WTC11 (cell line): ENCODE data around the gene SERPINB6.

Experiments used
- CREB1 ChIP-seq: sonication (generic); formaldehyde crosslinking; IDR thresholded peaks from 2 replicates; pipeline ENCODE4 v1.8.0; 2023; ENCODE audit warnings: mild to moderate bottlenecking, missing genetic modification reagents
- NR3C1 ChIP-seq: sonication (generic); formaldehyde crosslinking; conservative IDR thresholded peaks from 2 replicates; pipeline ENCODE4 v1.8.1; 2023; ENCODE audit warnings: low read depth, mild to moderate bottlenecking, missing genetic modification reagents
- RORB ChIP-seq: fragments of 250-450 bp; sonication (Bioruptor Pico); IDR thresholded peaks from 2 replicates; pipeline ENCODE4 v1.9.0; 2021; ENCODE audit warnings: mild to moderate bottlenecking
- SMAD4 ChIP-seq: sonication (generic); formaldehyde crosslinking; IDR thresholded peaks from 2 replicates; pipeline ENCODE4 v1.8.0; 2022; ENCODE audit warnings: mild to moderate bottlenecking, missing genetic modification reagents
- SP1 ChIP-seq: sonication (generic); formaldehyde crosslinking; conservative IDR thresholded peaks from 2 replicates; pipeline ENCODE4 v1.8.1; 2022; ENCODE audit warnings: missing genetic modification reagents
- TF ChIP-seq, protein P1 (sequence below): fragments of 200-600 bp; IDR thresholded peaks from 2 replicates; pipeline ENCODE4 v1.8.0; 2022; ENCODE audit warnings: antibody characterized with exemption
- TF ChIP-seq, protein P2 (sequence below): fragments of 250-450 bp; sonication (Bioruptor Pico); IDR thresholded peaks from 2 replicates; pipeline ENCODE4 v1.9.0; 2021; ENCODE audit warnings: moderate library complexity, mild to moderate bottlenecking, inconsistent platforms, borderline replicate concordance
- TF ChIP-seq, protein P3 (sequence below): sonication (generic); formaldehyde crosslinking; IDR thresholded peaks from 2 replicates; pipeline ENCODE4 v1.8.0; 2022; ENCODE audit warnings: mild to moderate bottlenecking, missing genetic modification reagents
- TF ChIP-seq, protein P4 (sequence below): sonication (generic); formaldehyde crosslinking; IDR thresholded peaks from 2 replicates; pipeline ENCODE4 v1.8.0; 2023; ENCODE audit warnings: mild to moderate bottlenecking, missing genetic modification reagents

DNA sequence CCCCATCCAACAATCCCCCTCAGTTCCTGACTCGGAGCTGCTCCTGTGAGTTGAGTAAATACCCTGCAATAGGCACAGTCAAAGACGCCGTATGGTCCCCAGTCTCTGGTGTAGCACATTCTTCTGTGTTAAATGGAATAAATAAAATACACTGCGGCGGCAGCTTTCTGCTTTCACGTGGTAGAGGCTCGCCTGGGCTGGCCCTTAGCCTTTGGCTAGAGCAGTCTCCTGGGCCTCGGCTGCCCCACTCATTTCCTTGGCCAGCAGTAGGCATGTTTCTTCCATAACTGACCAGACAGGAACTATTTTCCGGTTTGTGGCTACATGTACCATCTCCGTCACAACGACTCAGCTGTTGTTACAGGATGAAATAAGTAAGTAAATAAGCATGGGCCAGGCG is 20.7 kb downstream of the SERPINB6 start:
- TF ChIP-seq, protein P1, sequence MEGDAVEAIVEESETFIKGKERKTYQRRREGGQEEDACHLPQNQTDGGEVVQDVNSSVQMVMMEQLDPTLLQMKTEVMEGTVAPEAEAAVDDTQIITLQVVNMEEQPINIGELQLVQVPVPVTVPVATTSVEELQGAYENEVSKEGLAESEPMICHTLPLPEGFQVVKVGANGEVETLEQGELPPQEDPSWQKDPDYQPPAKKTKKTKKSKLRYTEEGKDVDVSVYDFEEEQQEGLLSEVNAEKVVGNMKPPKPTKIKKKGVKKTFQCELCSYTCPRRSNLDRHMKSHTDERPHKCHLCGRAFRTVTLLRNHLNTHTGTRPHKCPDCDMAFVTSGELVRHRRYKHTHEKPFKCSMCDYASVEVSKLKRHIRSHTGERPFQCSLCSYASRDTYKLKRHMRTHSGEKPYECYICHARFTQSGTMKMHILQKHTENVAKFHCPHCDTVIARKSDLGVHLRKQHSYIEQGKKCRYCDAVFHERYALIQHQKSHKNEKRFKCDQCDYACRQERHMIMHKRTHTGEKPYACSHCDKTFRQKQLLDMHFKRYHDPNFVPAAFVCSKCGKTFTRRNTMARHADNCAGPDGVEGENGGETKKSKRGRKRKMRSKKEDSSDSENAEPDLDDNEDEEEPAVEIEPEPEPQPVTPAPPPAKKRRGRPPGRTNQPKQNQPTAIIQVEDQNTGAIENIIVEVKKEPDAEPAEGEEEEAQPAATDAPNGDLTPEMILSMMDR = no peak
- TF ChIP-seq, protein P2, sequence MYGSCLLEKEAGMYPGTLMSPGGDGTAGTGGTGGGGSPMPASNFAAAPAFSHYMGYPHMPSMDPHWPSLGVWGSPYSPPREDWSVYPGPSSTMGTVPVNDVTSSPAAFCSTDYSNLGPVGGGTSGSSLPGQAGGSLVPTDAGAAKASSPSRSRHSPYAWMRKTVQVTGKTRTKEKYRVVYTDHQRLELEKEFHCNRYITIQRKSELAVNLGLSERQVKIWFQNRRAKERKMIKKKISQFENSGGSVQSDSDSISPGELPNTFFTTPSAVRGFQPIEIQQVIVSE (CRISPR knock-in tag) = no peak
- TF ChIP-seq SMAD4 (no peak), NR3C1 (no peak), SP1 (no peak), CREB1 (CRISPR knock-in tag) (no peak), RORB (CRISPR knock-in tag) (no peak)
- TF ChIP-seq, protein P3, sequence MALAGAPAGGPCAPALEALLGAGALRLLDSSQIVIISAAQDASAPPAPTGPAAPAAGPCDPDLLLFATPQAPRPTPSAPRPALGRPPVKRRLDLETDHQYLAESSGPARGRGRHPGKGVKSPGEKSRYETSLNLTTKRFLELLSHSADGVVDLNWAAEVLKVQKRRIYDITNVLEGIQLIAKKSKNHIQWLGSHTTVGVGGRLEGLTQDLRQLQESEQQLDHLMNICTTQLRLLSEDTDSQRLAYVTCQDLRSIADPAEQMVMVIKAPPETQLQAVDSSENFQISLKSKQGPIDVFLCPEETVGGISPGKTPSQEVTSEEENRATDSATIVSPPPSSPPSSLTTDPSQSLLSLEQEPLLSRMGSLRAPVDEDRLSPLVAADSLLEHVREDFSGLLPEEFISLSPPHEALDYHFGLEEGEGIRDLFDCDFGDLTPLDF = no peak
- TF ChIP-seq, protein P4, sequence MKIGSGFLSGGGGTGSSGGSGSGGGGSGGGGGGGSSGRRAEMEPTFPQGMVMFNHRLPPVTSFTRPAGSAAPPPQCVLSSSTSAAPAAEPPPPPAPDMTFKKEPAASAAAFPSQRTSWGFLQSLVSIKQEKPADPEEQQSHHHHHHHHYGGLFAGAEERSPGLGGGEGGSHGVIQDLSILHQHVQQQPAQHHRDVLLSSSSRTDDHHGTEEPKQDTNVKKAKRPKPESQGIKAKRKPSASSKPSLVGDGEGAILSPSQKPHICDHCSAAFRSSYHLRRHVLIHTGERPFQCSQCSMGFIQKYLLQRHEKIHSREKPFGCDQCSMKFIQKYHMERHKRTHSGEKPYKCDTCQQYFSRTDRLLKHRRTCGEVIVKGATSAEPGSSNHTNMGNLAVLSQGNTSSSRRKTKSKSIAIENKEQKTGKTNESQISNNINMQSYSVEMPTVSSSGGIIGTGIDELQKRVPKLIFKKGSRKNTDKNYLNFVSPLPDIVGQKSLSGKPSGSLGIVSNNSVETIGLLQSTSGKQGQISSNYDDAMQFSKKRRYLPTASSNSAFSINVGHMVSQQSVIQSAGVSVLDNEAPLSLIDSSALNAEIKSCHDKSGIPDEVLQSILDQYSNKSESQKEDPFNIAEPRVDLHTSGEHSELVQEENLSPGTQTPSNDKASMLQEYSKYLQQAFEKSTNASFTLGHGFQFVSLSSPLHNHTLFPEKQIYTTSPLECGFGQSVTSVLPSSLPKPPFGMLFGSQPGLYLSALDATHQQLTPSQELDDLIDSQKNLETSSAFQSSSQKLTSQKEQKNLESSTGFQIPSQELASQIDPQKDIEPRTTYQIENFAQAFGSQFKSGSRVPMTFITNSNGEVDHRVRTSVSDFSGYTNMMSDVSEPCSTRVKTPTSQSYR (CRISPR knock-in tag) = no peak
